Right lobe of liver (tissue), 6 donors: ENCODE data around the gene C1D. TPM values are rescaled to one million over a fixed set of nuclear protein-coding genes. Genes with fewer than 3 reads are reported as not detected.

Experiments
- ATAC-seq, 4 donors: fragments of 200-7000 bp; cut with Tn5 transposase; one replicate each; pipeline ENCODE4 v1.9.1; 2020; ENCODE audit warnings: mild to moderate bottlenecking in 4 of 4, moderate library complexity in 4 of 4
- DNase-seq, 3 donors: peaks; one replicate each; pipeline ENCODE4 v3.0.0-alpha.2; 2020
- H3K27ac ChIP-seq, 3 donors: fragments of 200-600 bp; one replicate each; pipeline ENCODE4 v1.8.0; 2022
- H3K27me3 ChIP-seq, 2 donors: fragments of 200-600 bp; one replicate each; pipeline ENCODE4 v1.8.0; 2022
- H3K36me3 ChIP-seq, 4 donors: fragments of 200-600 bp; sonication (generic) in 1 of 4; one replicate each; pipeline versions ENCODE4 v1.5.1 to v1.8.0; 2017 to 2022; ENCODE audit warnings: control low read depth in 1 of 4
- H3K4me1 ChIP-seq, 4 donors: fragments of 200-600 bp; sonication (generic) in 1 of 4; one replicate each; pipeline versions ENCODE4 v1.5.1 to v1.8.0; 2017 to 2022; ENCODE audit warnings: control low read depth in 1 of 4
- H3K4me3 ChIP-seq, 3 donors: fragments of 200-600 bp; one replicate each; pipeline ENCODE4 v1.8.0; 2022
- H3K9me3 ChIP-seq, 4 donors: fragments of 200-600 bp; sonication (generic) in 1 of 4; one replicate each; pipeline versions ENCODE4 v1.5.1 to v1.8.0; 2017 to 2022; ENCODE audit warnings: control low read depth in 1 of 4
- CTCF ChIP-seq, 4 donors: fragments of 200-600 bp in 3 of 4; fragments of 450-650 bp in 1 of 4; IDR thresholded peaks; one replicate each; pipeline versions ENCODE4 v1.5.1 to v1.8.0; 2016 to 2022; ENCODE audit warnings: antibody characterized with exemption in 4 of 4, mild to moderate bottlenecking in 2 of 4
- POLR2A ChIP-seq: fragments of 450-650 bp; IDR thresholded peaks from one replicate; pipeline ENCODE4 v1.6.1; 2017; ENCODE audit warnings: antibody characterized with exemption, mild to moderate bottlenecking
- WGBS: methylation state at CpG from one replicate; pipeline ENCODE4 v1.1.6; 2018; ENCODE audit warnings: low coverage, low lambda C conversion rate; ENCODE audit not compliant: insufficient coverage; ENCODE audit errors: missing lambda C conversion rate; 5-methylcytosine and 5-hydroxymethylcytosine counted together
- intact Hi-C, 2 donors: fragments of 100-400 bp; cut with DNase I; formaldehyde crosslinking; loops; one replicate each; pipeline versions ENCODE4 v1.11.2 to v1.14.1; 2022
- total RNA-seq, 6 experiments: library from RNA; depleted of rRNA in 2 of 6; stranded (reverse); fragments of >200 nt in 2 of 6; fragmentation: NEBNext Ultra II Directional in 3 of 6; extraction: Animal tissue kit (Norgen Biotek cat#: 25700) in 3 of 6; gene quantifications; one replicate each; pipeline versions ENCODE4 v1.1.0 to v1.2.4, GENCODE V29; 2016 to 2023
- donor health status: DM: no; HTN: yes; CAD: no.
- donor health status: DM: no; HTN: no; CAD: no.
- donor health status: DM: no; HTN: no; CAD: no.
- donor health status: DM: no; HTN: yes; CAD: no.
- donor health status: DM: no; HTN: yes; CAD: no.

Gene C1D
- total RNA-seq, 6 experiments from 2014 or later: 7.1 to 42.8 (median 15.0) TPM

- Histone ChIP-seq H3K27me3 (no peaks in the 10 kb centered on the region), H3K4me3 (no peak overlapping the region), H3K9me3 (no peaks in the 10 kb centered on the region), H3K27ac (no peak overlapping the region), H3K36me3 (no peaks in the 10 kb centered on the region), H3K4me1 (peaks cover 0 to 19% (median 4%) of the 10 kb centered on the region in 4 donors)
- DNase-seq (no peak), ATAC-seq (no peak)
- no peak for TF ChIP-seq POLR2A
- TF ChIP-seq CTCF (IDR thresholded peaks at IDR 0.05): no peak
- intact Hi-C loops: no loop called here
- 71% methylated on average over 5 of the region's 5 CpGs for WGBS
These were observed 2.2 kb downstream of the C1D start for GRCh38 chr2:68060652-68061051.

GRCh38 chr2:68059784-68060525 lies 2.8 kb downstream of the C1D start:
- 77% methylated on average over 12 of the region's 12 CpGs for WGBS
- Histone ChIP-seq H3K27ac (no peak overlapping the region), H3K4me1 (peaks cover 0 to 19% (median 4%) of the 10 kb centered on the region in 4 donors), H3K9me3 (no peaks in the 10 kb centered on the region), H3K4me3 (no peak overlapping the region), H3K36me3 (no peaks in the 10 kb centered on the region), H3K27me3 (no peaks in the 10 kb centered on the region)
- no peak for DNase-seq
- ATAC-seq: no peak
- TF ChIP-seq POLR2A: no peak
- TF ChIP-seq CTCF (IDR thresholded peaks at IDR 0.05): no peak
- intact Hi-C loops: no loop called here

- intact Hi-C loops: no loop called here
- Histone ChIP-seq H3K4me3 (no peak overlapping the region), H3K4me1 (peaks cover 0 to 14% (median 4%) of the 10 kb centered on the region in 4 donors), H3K36me3 (no peaks in the 10 kb centered on the region), H3K27me3 (no peaks in the 10 kb centered on the region), H3K9me3 (no peaks in the 10 kb centered on the region), H3K27ac (no peak overlapping the region)
- ATAC-seq (no peak), DNase-seq (no peak)
- 89% methylated on average over 3 of the region's 3 CpGs for WGBS
- TF ChIP-seq CTCF (IDR thresholded peaks at IDR 0.05) (no peak), POLR2A (no peak)
These were observed 5.0 kb downstream of the C1D start for GRCh38 chr2:68057658-68058396.

- ATAC-seq (no peak), DNase-seq (no peak)
- H3K27me3 ChIP-seq: no peaks in the 10 kb centered on the region
- intact Hi-C loops: no loop called here
- no peaks in the 10 kb centered on the region for H3K4me1 ChIP-seq
- no peaks in the 10 kb centered on the region for H3K36me3 ChIP-seq
- no peak overlapping the region for H3K4me3 ChIP-seq
- WGBS: 90% methylated on average over 6 of the region's 6 CpGs
- no peak for TF ChIP-seq CTCF (IDR thresholded peaks at IDR 0.05)
- TF ChIP-seq POLR2A: no peak
- H3K27ac ChIP-seq: no peak overlapping the region
- H3K9me3 ChIP-seq: no peaks in the 10 kb centered on the region
These were observed 9.9 kb downstream of the C1D start for GRCh38 chr2:68052717-68053422.
